Measurements from ENCODE around the gene IGIP.

GRCh38 chr5:140103154-140103553 is 22.6 kb upstream of the IGIP start:
- TF ChIP-seq POLR2AphosphoS5 (IDR thresholded peaks at IDR 0.05; ENCODE audit: low read depth, low read length) (no peak), REST (IDR thresholded peaks at IDR 0.05; ENCODE audit: insufficient read depth in 1 of 2, low read depth in 2 of 2, low read length in 2 of 2) (no peak), TAF1 (IDR thresholded peaks at IDR 0.05; ENCODE audit: borderline replicate concordance, insufficient read depth, low read length) (no peak), SIN3A (IDR thresholded peaks at IDR 0.05; ENCODE audit: borderline replicate concordance, insufficient read depth, low read length) (no peak)

Data from PFSK-1 (cell line).